GM21717 (cell line): Measurements from ENCODE around the gene CCDC28A.
A peak's percentile ranks its signal among the peaks of the same experiment; 100 is the strongest.

Experiments
- ATAC-seq: cut with Tn5 transposase; IDR thresholded peaks from one replicate; pipeline ENCODE4 v1.9.1; 2021; ENCODE audit warnings: mild to moderate bottlenecking, moderate library complexity; ENCODE audit not compliant: unreplicated experiment

The CCDC28A gene

GRCh38 chr6:138795809-138796603 is 22.4 kb downstream of the CCDC28A start, which contains the start of gene ECT2L:
Gene ECT2L (plus strand): TSS chr6:138796087. CDS start chr6:138813275, 17,188 bp downstream.
- ATAC-seq, result no peak

GRCh38 chr6:138796771-138797170 is 23.2 kb downstream of the CCDC28A start:
- no peak for ATAC-seq

GRCh38 chr6:138797806-138798446 is 24.4 kb downstream of the CCDC28A start:
- no peak for ATAC-seq

GRCh38 chr6:138800377-138801150 is 27.0 kb downstream of the CCDC28A start:
- no peak for ATAC-seq

- no peak for ATAC-seq
Observed at GRCh38 chr6:138803331-138803730, 29.8 kb downstream of the CCDC28A start.

GRCh38 chr6:138803861-138804260 is 30.3 kb downstream of the CCDC28A start:
- no peak for ATAC-seq

GRCh38 chr6:138805016-138805765 is 31.6 kb downstream of the CCDC28A start:
- ATAC-seq, result no peak

GRCh38 chr6:138806889-138807288 is 33.3 kb downstream of the CCDC28A start:
- no peak for ATAC-seq

- no peak for ATAC-seq
Observed at GRCh38 chr6:138809677-138810076, 36.1 kb downstream of the CCDC28A start.

- no peak for ATAC-seq
Observed at GRCh38 chr6:138811866-138812265, 38.3 kb downstream of the CCDC28A start.

GRCh38 chr6:138814179-138814834 is 40.7 kb downstream of the CCDC28A start:
- ATAC-seq, result no peak

GRCh38 chr6:138815221-138815620 is 41.7 kb downstream of the CCDC28A start:
- ATAC-seq, result no peak

- ATAC-seq, result peak; percentile 52
Observed at GRCh38 chr6:138815797-138816528, 42.4 kb downstream of the CCDC28A start.

- no peak for ATAC-seq
Observed at GRCh38 chr6:138817799-138818198, 44.2 kb downstream of the CCDC28A start.

GRCh38 chr6:138818496-138819194 is 45.1 kb downstream of the CCDC28A start:
- ATAC-seq, result peak; percentile 80

- ATAC-seq, result no peak
Observed at GRCh38 chr6:138821519-138821918, 48.0 kb downstream of the CCDC28A start.

- no peak for ATAC-seq
Observed at GRCh38 chr6:138824482-138825144, 51.0 kb downstream of the CCDC28A start.

GRCh38 chr6:138830248-138830647 is 56.7 kb downstream of the CCDC28A start:
- no peak for ATAC-seq
